Neuronal stem cell (in vitro differentiated cells): Measurements from ENCODE around the gene SCG5.

Experiments
- DNase-seq: peaks from one replicate; pipeline ENCODE4 v3.0.0-alpha.2; 2013; ENCODE audit warnings: low spot score
- H2AFZ ChIP-seq: one replicate; pipeline ENCODE4 v1.6.1; 2013; ENCODE audit warnings: mild to moderate bottlenecking, low read length, inconsistent platforms
- H2AK5ac ChIP-seq: 2 replicates; pipeline ENCODE4 v1.6.1; 2013; ENCODE audit warnings: low read depth, mild to moderate bottlenecking, inconsistent platforms, low read length, moderate library complexity, mixed read lengths
- H2BK120ac ChIP-seq: 2 replicates; pipeline ENCODE4 v1.6.1; 2013; ENCODE audit warnings: low read depth, mild to moderate bottlenecking, inconsistent platforms, low read length, moderate library complexity, mixed read lengths
- H2BK12ac ChIP-seq: one replicate; pipeline ENCODE4 v1.6.1; 2013; ENCODE audit warnings: low read length, inconsistent platforms
- H2BK15ac ChIP-seq: 2 replicates; pipeline ENCODE4 v1.6.1; 2013; ENCODE audit warnings: mild to moderate bottlenecking, low read length, inconsistent platforms, mixed read lengths
- H2BK5ac ChIP-seq: one replicate; pipeline ENCODE4 v1.6.1; 2013; ENCODE audit warnings: inconsistent platforms, mild to moderate bottlenecking, low read length, moderate library complexity
- H3K14ac ChIP-seq: one replicate; pipeline ENCODE4 v1.6.1; 2013; ENCODE audit warnings: low read length, inconsistent platforms
- H3K18ac ChIP-seq: 2 replicates; pipeline ENCODE4 v1.6.1; 2013; ENCODE audit warnings: low read length, inconsistent platforms
- H3K23ac ChIP-seq: 2 replicates; pipeline ENCODE4 v1.6.1; 2013; ENCODE audit warnings: low read depth, mild to moderate bottlenecking, mixed read lengths, low read length, inconsistent platforms; ENCODE audit not compliant: poor library complexity
- H3K27ac ChIP-seq: replicated peaks from 3 replicates; pipeline ENCODE4 v1.5.1; 2013; ENCODE audit warnings: low read length, inconsistent platforms
- H3K27me3 ChIP-seq, 3 experiments: 2 replicates each; pipeline ENCODE4 v1.6.1; 2013; ENCODE audit warnings: low read length in 3 of 3, mild to moderate bottlenecking in 2 of 3, inconsistent platforms in 1 of 3, low read depth in 1 of 3, mixed read lengths in 1 of 3, moderate library complexity in 1 of 3; ENCODE audit not compliant: control insufficient read depth in 3 of 3, insufficient read depth in 3 of 3
- H3K36me3 ChIP-seq, 2 donors: replicated peaks in 1 of 2; 2 replicates each; pipeline ENCODE4 v1.6.1; 2013; ENCODE audit warnings: low read length in 2 of 2; ENCODE audit not compliant: control insufficient read depth in 2 of 2, insufficient read depth in 2 of 2
- H3K4ac ChIP-seq: 2 replicates; pipeline ENCODE4 v1.6.1; 2013; ENCODE audit warnings: inconsistent platforms, mild to moderate bottlenecking, low read length, moderate library complexity
- H3K4me1 ChIP-seq, 2 donors: 1 replicate in 1 of 2; 2 replicates in 1 of 2; pipeline ENCODE4 v1.6.1; 2013; ENCODE audit warnings: low read length in 2 of 2, low read depth in 1 of 2; ENCODE audit not compliant: control insufficient read depth in 2 of 2, insufficient read depth in 1 of 2
- H3K4me2 ChIP-seq: one replicate; pipeline ENCODE4 v1.6.1; 2013; ENCODE audit warnings: mild to moderate bottlenecking, low read length, inconsistent platforms; ENCODE audit not compliant: insufficient read depth, poor library complexity, severe bottlenecking
- H3K4me3 ChIP-seq, 2 donors: 2 replicates each; pipeline ENCODE4 v1.5.1; 2013; ENCODE audit warnings: low read length in 2 of 2, mild to moderate bottlenecking in 2 of 2, inconsistent platforms in 1 of 2, moderate library complexity in 1 of 2
- H3K79me1 ChIP-seq: one replicate; pipeline ENCODE4 v1.6.1; 2013; ENCODE audit warnings: low read depth, mild to moderate bottlenecking, inconsistent platforms, low read length, moderate library complexity
- H3K9ac ChIP-seq: one replicate; pipeline ENCODE4 v1.6.1; 2013; ENCODE audit warnings: mild to moderate bottlenecking, low read depth, low read length, inconsistent platforms; ENCODE audit not compliant: poor library complexity
- H3K9me3 ChIP-seq, 2 donors: replicated peaks in 1 of 2; 2 replicates each; pipeline versions ENCODE3 to v1.6.1; 2013; ENCODE audit warnings: low read length in 2 of 2, mild to moderate bottlenecking in 2 of 2, inconsistent platforms in 1 of 2, low read depth in 1 of 2, mixed read lengths in 1 of 2, moderate library complexity in 1 of 2; ENCODE audit not compliant: control insufficient read depth in 2 of 2, insufficient read depth in 1 of 2
- H4K8ac ChIP-seq: one replicate; pipeline ENCODE4 v1.6.1; 2013; ENCODE audit warnings: low read depth, mild to moderate bottlenecking, inconsistent platforms, low read length, moderate library complexity
- H4K91ac ChIP-seq: one replicate; pipeline ENCODE4 v1.6.1; 2013; ENCODE audit warnings: low read length, low read depth, mild to moderate bottlenecking, inconsistent platforms; ENCODE audit not compliant: poor library complexity
- WGBS, 2 donors: extraction: QIAGEN DNeasy Blood & Tissue Kit; methylation state at CpG; one replicate each; pipeline ENCODE4 v1.1.7; 2013; ENCODE audit warnings: missing lambda C conversion rate in 2 of 2, mixed read lengths in 1 of 2; ENCODE audit not compliant: insufficient read length in 2 of 2, insufficient replicate concordance in 1 of 2; ENCODE audit errors: extremely low coverage in 2 of 2; 5-methylcytosine and 5-hydroxymethylcytosine counted together

The SCG5 gene

GRCh38 chr15:32656091-32656490 is 14.6 kb downstream of the SCG5 start:
- no peak overlapping the region for H2AFZ ChIP-seq
- H2BK15ac ChIP-seq: no peak overlapping the region
- peaks cover 2% of the 10 kb centered on the region for H3K79me1 ChIP-seq
- H3K27ac ChIP-seq: no peak overlapping the region
- H2BK5ac ChIP-seq: no peak overlapping the region
- no peak overlapping the region for H2BK12ac ChIP-seq
- peaks cover 0 to 5% of the 10 kb centered on the region in 2 donors for H3K4me1 ChIP-seq
- no peaks in the 10 kb centered on the region for H3K9me3 ChIP-seq
- H3K27me3 ChIP-seq: no peaks in the 10 kb centered on the region
- no peak overlapping the region for H4K91ac ChIP-seq
- no peak overlapping the region for H3K18ac ChIP-seq
- H2AK5ac ChIP-seq: no peak overlapping the region
- peaks cover 0 to 2% of the 10 kb centered on the region in 2 donors for H3K36me3 ChIP-seq
- no peak overlapping the region for H4K8ac ChIP-seq
- H2BK120ac ChIP-seq: no peak overlapping the region
- no peak overlapping the region for H3K23ac ChIP-seq
- WGBS, 2 donors: no CpG with 5 or more reads among the region's 4 CpGs
- no peak overlapping the region for H3K4me2 ChIP-seq
- no peak overlapping the region for H3K4ac ChIP-seq
- no peak overlapping the region for H3K9ac ChIP-seq
- no peak for DNase-seq
- no peak overlapping the region for H3K4me3 ChIP-seq
- H3K14ac ChIP-seq: no peak overlapping the region

- Histone ChIP-seq H2AFZ (no peak overlapping the region), H3K79me1 (peaks cover 2% of the 10 kb centered on the region), H4K91ac (no peak overlapping the region), H3K4me2 (no peak overlapping the region), H2BK120ac (no peak overlapping the region), H3K4me1 (peaks cover 0 to 5% of the 10 kb centered on the region in 2 donors), H3K27me3 (no peaks in the 10 kb centered on the region), H2BK5ac (no peak overlapping the region), H3K23ac (no peak overlapping the region), H3K9me3 (no peaks in the 10 kb centered on the region), H2BK12ac (no peak overlapping the region), H3K9ac (no peak overlapping the region), H3K27ac (no peak overlapping the region), H3K14ac (no peak overlapping the region), H2BK15ac (no peak overlapping the region), H3K36me3 (peaks cover 0 to 2% of the 10 kb centered on the region in 2 donors), H3K4ac (no peak overlapping the region), H3K4me3 (no peak overlapping the region), H2AK5ac (no peak overlapping the region), H3K18ac (no peak overlapping the region), H4K8ac (no peak overlapping the region)
- no CpG with 5 or more reads among the region's 9 CpGs for WGBS, 2 donors
- DNase-seq: no peak
Measured at GRCh38 chr15:32656496-32656895, 15.0 kb downstream of the SCG5 start.

GRCh38 chr15:32657198-32657883 is 15.8 kb downstream of the SCG5 start:
- Histone ChIP-seq H2BK120ac (no peak overlapping the region), H3K79me1 (peaks cover 2% of the 10 kb centered on the region), H3K9ac (no peak overlapping the region), H3K4ac (no peak overlapping the region), H3K9me3 (no peaks in the 10 kb centered on the region), H2AK5ac (no peak overlapping the region), H3K4me1 (peaks cover 0 to 5% of the 10 kb centered on the region in 2 donors), H2BK5ac (no peak overlapping the region), H2AFZ (no peak overlapping the region), H4K91ac (no peak overlapping the region), H3K4me3 (no peak overlapping the region), H3K14ac (no peak overlapping the region), H2BK15ac (no peak overlapping the region), H3K23ac (no peak overlapping the region), H3K27me3 (no peaks in the 10 kb centered on the region), H4K8ac (no peak overlapping the region), H3K27ac (no peak overlapping the region), H3K36me3 (peaks cover 0 to 2% of the 10 kb centered on the region in 2 donors), H3K18ac (no peak overlapping the region), H2BK12ac (no peak overlapping the region), H3K4me2 (no peak overlapping the region)
- no CpG with 5 or more reads among the region's 5 CpGs for WGBS, 2 donors
- DNase-seq: no peak

- Histone ChIP-seq H3K4me2 (no peak overlapping the region), H3K4me3 (no peak overlapping the region), H2BK12ac (no peak overlapping the region), H2BK120ac (no peak overlapping the region), H3K27ac (no peak overlapping the region), H2AK5ac (no peak overlapping the region), H2AFZ (no peak overlapping the region), H2BK15ac (no peak overlapping the region), H3K9me3 (no peaks in the 10 kb centered on the region), H3K27me3 (no peaks in the 10 kb centered on the region), H3K79me1 (peaks cover 2% of the 10 kb centered on the region), H3K4me1 (peaks cover 0 to 5% of the 10 kb centered on the region in 2 donors), H3K14ac (no peak overlapping the region), H3K9ac (no peak overlapping the region), H3K23ac (no peak overlapping the region), H4K91ac (no peak overlapping the region), H4K8ac (no peak overlapping the region), H3K18ac (no peak overlapping the region), H3K4ac (no peak overlapping the region), H3K36me3 (peaks cover 0 to 2% of the 10 kb centered on the region in 2 donors), H2BK5ac (no peak overlapping the region)
- WGBS, 2 donors: no CpG with 5 or more reads among the region's 2 CpGs
- DNase-seq: no peak
Measured at GRCh38 chr15:32657941-32658340, 16.4 kb downstream of the SCG5 start.
